ENCODE data around the gene NEURL1B.

- no peak for TF ChIP-seq CTCF (IDR thresholded peaks at IDR 0.05)
- no peak for TF ChIP-seq POLR2A (IDR thresholded peaks at IDR 0.05)
Observed at GRCh38 chr5:172729588-172729987, 88.5 kb downstream of the NEURL1B start.

All from heart left ventricle (tissue), 13 donors.